HL-60/S4 treated with retinoic acid at 250 ng/mL for 4 days and 3 days (cell line): ENCODE data around the gene IL12RB2.

Experiments used
- in situ Hi-C: fragments of 300-500 bp; cut with MboI; formaldehyde crosslinking; loops from 2 replicates; pipeline ENCODE4 v1.7.0; 2022; ENCODE audit warnings: low sequenced_read_pairs

The IL12RB2 gene

DNA sequence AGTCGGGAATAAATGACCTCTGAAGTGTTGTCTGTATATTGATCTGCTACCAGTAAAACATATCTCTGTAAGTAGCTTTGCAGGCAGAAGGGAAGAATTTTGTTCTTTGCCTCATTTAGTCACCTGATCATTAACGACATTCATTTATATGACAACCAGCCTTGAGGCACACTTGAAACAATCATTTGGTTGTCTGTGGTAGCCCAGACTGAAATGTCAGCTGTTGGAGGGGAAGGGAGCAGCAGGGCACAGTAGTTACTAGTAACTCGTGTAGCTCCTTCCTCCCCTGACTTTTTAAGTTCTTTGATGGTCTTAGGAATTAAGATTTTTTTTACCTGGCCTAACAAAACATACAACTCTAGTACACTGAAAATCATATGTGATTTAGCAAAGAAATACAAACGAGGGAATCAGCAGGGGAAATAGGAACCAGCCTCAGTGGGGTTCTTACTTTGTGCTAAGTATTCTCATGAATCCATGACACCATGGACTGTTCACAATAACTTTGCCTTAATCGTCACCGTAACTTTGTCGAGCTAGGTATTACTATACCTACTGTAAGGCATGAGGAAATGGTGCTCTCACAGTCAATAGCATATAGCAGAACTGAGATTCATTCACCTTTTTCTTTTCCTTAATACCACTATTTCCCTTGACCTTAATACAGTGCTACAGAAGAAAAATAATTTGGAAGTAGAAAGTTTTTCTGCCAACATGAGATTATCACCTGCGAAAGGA, 6.4 kb downstream of the IL12RB2 start:
- in situ Hi-C loops = no loop called here

DNA sequence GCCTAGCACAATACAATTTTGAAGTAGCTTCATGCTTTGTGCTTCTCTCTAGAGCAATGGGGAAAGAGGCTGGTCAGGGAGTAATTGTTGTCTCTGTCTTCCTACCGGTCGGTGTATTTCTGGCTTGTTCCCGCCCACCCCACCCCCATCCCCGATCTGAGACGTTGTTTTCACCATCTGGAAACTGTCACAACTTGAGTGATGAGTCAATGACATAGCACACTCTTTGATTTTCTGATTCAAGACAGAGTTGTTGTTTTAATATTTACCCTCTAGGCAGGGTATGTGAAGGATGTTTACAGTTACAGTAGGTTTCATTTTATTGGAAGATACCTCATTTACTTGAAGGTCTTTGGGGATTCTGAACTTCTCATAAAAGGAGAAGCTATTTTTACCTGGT, 7.0 kb downstream of the IL12RB2 start:
- in situ Hi-C loops = no loop called here

DNA sequence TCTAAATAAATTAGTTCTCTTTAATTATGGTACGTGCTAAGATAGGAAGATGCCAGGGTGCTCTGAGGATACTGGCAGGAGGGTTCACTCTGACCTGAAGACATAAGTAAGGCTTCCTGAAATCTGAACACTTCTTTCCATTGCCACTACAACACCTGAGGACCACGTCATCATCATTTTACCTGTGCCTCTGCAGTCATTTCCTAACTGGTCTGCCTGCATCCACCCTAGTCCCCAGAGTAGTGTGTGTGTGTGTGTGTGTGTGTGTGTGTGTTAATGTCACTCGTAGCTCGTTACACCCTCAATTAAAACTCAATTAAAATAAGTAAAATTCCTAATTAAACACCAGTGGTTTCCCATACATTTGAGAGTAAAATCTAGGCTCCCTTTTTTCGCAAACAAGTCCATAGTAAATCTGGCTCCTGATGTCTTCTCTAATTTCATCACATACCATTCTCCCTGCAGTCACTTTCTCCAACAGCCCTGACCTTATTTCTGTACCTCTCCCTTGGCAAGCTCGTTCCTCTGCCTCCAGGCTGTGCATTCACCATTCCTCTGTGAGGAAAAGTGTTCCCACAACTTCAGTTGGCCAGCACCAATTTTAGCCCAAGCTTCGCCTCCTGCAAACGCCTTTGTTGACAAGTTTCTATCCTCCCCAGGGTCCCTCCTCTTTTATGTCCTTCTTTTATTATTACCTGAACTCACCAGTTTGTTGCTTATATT, 8.7 kb downstream of the IL12RB2 start:
- in situ Hi-C loops = no loop called here

DNA sequence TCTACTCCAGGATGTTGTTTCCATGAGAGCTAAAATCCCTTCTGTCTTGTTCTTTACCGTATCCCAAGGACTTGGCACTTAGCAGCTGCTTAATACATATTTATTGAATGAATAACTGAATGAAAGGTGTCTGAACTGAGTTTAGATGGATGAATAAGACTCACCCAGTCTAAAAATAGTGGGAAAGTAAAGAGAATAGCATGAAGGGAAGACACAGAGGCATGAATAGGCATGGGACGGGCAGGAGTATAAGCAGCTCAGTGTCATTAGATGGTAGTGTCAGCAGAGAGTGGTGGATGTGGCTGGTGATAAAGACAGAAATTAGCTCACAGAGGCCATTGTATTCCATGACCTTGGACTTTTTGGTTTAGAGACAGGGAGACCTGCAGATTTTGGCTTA, 9.2 kb downstream of the IL12RB2 start:
- in situ Hi-C loops = no loop called here

DNA sequence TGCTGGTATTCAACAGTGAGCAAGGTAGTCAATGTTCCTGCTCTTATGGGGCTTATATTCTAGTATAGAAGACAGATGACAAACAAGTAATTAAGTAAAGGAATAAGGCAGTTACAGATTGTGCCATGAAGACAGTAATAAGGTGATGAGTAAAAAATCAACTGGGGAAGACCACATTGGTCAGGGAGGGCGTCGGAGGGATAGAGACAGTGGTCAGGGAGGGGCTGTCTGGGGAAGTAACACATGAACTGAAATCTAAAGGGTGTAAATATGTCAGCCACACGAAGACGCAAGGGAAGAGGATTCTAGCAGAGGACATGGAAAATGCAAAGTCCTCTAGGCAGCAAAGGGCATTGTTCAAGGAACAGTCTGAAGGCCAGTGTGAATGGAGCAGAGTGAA, 10.1 kb downstream of the IL12RB2 start:
- in situ Hi-C loops = no loop called here

DNA sequence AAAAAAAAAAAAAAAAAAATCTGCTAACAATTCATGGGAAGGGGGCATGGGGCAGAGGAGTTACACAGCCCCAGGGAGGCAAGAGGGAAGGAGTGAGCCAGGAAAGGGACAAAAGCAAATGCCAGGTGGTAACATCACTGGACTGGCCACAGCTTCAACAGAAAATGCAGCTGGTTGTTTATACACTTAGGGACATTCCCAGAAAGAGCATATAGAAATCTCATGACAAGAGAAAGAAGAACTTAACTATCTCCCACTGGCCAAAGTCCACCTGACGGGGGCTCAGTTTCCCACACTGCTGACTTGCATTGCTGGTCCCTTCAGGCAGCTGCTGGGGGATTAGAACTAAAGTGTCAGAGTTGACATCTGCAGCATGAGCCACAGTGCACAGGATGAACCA, 14.8 kb downstream of the IL12RB2 start:
- in situ Hi-C loops = no loop called here

DNA sequence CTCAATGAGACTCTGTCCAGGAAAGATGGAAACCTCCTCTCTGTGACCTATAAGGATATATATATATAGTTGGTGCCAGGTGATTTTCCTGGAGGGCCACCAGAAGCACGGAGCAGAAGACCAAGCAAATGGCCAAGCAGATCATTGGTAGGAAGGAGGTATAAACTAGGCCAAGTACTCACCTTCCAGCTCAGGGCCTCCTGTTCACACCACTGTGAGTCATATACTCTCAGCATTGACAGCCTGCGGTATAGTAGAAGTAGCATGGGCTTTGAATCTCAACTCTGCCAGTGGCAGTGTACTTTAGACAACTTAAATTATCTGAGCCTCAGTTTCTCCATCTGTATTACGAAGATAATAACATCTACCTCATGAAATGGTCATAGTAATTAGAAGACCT, 15.4 kb downstream of the IL12RB2 start:
- in situ Hi-C loops = no loop called here

DNA sequence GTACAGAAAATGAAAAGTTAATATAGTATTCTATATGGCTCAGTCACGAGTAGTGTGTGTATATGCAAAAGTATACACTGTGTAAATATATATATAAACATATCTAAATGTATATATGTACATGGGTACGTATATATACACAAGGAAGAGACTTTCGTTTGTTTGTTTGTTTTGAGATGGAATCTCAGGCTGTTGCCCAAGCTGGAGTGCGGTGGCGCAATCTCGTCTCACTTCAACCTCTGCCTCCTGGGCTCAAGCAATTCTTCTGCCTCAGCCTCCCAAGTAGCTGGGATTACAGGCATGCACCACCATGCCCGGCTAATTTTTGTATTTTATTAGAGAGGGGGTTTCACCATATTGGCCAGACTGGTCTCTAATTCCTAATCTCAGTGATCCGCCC, 16.4 kb downstream of the IL12RB2 start:
- in situ Hi-C loops = no loop called here

DNA sequence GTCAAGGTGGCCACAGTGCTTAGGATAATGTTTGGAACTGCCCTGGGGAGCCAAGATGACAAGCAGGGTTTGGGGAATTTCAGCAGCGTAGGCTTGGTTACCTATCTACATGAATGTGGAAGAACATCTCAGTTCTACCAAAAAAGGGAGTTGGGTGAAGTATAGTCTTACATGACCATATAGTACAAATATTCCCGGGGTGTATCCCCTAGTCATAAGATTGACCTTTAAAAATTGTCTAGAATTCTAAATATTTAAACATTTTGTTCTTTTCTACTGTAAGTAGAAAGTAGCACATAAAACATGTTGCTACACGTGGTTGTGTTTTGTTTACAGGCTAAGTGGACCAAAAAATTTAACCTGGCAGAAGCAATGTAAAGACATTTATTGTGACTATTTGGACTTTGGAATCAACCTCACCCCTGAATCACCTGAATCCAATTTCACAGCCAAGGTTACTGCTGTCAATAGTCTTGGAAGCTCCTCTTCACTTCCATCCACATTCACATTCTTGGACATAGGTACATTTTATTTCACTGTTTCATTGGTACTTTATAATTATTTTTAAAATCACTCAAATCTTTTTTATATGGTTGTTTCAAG, 20.3 kb downstream of the IL12RB2 start:
- in situ Hi-C loops = no loop called here

DNA sequence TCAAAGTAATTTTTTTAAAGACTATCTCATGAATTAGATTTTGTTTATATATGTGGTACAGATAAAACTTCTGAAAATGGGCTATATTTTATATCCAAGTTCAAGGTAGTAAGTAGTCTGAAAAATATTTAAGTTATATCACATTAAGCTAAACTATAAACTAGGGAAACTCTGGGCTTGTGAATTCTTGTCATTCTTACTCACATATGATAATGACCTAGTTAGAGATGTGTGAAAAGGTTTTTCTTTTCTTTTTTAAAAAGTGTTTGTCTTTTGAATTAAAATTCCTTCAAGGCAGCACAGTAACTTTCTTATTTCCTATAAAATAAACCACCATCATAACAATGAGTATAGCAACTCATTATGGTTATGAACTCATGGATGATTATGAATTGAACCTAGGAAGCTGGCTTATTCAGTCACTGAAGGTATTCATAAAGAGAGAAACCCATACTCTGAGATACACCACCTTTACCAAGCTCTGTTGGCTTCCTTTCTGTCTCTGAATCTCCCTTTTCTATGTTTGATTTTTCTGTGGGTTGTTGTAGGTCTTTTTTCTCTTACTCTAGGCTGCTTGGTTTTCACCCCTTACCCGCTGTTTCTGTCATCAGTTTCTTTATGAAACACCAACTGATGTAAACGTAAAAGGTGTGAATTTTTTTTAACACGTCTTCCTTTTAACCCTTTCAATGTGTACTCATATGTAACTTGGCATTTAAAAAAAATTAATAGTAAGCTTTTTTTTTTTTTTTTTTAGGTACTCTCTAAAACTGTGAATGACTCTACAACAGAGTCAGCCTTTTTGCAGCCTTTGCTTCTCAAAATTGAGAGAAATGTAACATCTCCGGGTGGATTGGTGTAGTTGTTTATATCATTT, 25.2 kb downstream of the IL12RB2 start:
- in situ Hi-C loops = no loop called here

DNA sequence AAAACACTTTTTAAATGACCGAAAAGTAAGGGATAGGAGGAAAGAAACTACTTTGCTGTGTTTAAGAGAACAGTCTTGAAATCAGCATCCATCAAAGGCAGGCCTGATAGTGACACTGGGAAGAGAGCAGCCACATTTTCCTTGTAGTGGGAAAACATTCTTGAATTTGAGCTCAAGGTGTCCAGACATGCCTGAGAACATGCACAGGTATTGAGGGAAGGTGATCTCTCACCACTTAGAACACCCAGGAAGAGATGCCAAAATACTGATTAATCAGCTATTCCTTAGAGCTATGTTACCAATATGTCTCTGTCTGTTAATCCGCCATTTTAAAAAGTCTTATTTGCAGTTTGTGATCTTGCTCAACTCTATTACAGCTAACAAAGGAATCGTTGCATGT, 25.9 kb downstream of the IL12RB2 start:
- in situ Hi-C loops = no loop called here

DNA sequence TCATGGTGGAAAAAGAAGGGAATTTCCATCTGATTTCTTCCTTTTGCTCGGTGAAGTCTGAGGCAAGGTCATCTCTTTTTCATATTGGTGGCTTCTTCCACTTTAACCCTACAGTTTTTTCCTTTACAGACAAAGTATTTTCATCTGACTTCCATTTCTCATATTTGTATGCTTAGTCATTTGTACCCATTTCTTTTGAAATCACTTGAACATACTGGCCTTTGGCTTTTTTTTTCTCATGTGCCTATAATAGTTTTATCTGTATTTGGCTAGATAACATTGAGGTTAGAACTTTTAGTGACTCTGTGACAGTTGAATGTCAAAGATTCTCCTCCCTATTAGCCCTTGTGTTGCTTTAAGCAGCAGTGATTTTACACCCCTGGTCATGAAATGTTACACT, 27.7 kb downstream of the IL12RB2 start:
- in situ Hi-C loops = no loop called here

DNA sequence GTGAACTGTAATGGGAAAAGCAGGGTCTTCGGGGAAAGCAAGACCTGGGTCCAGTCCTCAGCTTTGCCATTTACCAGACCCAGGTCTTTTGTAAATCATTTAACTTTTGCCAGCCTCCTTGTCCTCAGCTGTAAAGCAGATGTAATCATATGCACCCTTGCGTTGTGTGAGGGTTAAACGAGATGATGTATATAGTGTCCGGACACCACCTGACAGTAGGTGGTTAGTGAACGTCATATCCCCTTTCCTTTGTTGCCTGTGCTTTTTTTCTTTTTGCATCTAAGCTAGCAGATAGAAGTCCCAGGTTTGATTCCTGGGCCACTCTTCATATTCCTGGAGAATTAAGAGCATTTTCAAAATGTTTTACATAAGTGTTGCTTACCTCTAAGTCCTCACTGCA, 28.5 kb downstream of the IL12RB2 start:
- in situ Hi-C loops = no loop called here

DNA sequence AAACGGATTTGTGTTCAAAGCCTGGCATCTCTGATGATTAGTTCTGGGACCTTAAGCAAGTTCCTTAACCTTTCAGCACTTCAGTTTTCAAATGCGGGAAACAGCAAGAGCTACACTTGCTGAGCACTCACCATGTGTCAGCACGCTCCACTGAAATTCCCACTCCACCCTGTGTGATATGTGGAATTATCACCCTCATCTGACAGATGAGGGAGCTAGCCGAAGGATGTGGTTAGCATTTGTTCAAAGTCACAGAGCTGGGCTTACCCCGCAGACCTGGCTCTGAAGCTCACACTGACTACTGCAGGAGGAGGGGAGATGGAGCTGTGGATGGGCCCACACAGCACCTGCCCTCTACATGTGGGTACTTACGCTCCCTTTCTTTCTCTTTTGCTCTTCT, 29.1 kb downstream of the IL12RB2 start:
- in situ Hi-C loops = no loop called here

DNA sequence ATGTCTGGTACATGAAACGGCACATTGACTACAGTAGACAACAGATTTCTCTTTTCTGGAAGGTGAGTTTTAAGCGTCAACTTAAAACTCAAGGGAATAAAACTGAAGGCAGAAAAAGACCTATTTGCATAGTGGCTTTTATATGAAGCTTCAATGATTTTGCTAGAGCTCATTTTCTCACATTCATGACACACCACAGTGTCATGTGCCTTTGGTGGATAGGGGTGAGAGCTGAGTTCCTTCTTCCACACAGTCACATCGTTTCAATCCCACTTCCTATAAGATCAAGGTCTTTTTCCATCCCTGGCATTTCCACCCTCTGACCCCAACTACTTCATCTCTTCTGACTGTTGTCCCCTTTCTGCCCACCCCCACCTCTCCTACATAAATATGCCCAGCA, 31.0 kb downstream of the IL12RB2 start:
- in situ Hi-C loops = no loop called here

DNA sequence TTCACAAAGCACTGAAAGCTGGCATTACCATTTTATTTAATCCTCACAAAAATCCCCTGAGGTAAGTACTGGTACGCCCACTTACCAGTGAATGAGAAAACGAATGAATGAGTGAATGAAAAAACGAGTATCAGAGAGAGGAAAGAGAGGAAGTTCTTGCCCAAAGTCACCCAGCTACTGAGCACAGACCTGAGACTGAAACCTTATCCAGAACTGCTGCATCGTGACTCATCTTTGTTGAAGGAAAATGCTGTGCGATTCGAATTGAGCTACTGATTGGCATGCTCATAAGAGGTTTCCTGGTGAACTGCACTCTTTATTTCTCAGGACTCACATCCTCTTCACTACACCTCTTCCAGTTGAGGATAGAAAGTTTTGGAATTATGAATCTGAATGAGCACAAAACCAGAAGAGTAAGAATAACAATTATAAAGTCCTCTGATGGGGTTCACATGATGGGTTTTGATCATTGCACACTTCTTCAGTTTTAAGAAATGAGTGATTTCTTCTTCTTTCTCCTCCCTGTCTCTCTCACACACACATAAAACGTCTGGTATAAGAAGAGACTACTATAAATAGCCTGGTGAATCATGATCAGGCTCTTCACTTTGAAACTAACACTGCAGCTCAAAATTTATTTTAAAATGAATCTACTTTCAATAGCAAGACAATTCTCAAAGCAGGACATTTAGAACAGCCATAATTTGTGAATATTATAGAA, 32.1 kb downstream of the IL12RB2 start:
- in situ Hi-C loops = no loop called here

DNA sequence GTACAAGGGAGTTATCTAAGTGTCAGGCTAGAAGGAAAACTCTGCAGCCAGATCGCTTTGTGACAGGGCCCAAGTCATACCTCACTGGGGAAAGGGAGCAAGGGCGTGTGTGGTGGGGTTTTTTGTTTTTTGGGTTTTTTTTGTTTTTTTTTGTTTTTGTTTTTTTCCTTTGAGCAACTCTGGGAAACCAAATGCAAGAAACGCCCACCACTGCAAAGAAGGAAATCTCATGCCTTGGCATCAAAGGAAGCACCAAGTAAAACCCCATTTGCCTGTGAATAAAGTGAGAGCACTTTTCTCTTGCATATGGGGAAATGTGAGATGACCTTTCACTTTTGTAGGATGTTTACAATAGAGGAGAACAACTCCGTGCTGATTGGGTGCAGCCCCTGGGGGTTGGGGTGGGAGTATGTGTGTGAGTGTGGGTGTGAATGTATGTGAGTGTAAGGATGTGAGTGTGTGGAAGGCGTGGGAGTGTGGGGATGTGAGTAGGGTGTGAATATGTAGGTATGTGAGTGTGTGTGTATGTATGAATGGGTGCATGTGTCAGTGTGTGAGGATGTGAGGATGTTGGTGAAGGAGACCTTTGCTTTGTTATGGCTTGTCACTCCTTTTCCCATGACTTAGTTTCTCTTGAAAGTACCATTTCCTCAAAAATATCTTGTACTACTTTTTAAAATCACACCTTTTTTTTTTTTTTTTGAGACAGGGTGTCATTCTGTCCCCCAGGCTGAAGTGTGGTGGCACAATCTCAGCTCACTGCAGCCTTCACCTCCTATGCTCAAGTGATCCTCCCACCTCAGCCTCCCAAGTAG, 34.6 kb downstream of the IL12RB2 start:
- in situ Hi-C loops = no loop called here

DNA sequence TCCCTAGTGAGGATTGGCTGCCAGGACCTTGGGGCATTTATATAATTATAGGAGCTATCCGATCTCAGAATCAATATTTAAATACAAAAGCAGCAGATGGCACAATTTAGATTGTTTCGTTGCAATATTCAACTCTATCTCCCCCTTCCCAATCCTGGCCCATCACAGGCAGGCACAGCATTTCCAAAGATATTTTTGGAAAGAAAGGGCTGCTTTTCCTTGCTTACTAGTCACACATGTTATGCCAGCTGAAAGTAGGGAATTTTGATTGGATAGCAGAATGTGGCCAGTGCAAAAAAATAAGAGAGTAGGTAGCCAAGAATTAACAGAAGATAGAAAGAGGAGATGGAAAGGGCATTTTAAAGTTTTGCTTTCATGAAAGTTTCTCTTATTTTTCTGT, 37.9 kb downstream of the IL12RB2 start:
- in situ Hi-C loops = no loop called here

DNA sequence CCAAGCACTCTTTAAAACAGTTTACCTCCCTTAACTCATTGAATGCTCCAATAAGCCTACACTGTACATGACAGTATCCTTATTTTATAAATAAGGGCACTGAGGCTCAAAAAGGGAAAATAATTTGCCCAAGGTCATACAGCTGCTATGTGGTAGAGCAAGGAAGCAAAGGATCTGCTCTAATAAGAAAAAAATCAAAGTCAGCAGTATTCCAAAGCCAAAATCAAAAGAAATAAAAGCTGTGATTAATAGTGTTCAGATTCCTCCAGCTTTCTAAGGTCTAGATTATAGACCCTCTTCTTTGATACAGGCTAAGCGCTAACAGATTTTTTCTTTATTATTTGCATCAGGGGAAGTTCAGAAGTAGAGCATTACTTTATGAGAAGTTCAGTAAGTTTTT, 39.3 kb downstream of the IL12RB2 start:
- in situ Hi-C loops = no loop called here
